HCT116 (cell line): ENCODE measurements around the gene DNAJC1. TPM values are rescaled to one million over a fixed set of nuclear protein-coding genes. Genes with fewer than 3 reads are reported as not detected.
A peak's percentile ranks its signal among the peaks of the same experiment; 100 is the strongest.

Experiments
- ATAC-seq: fragments of 200-7000 bp; cut with Tn5 transposase; 2 replicates; pipeline ENCODE4 v1.9.1; 2020; ENCODE audit warnings: mild to moderate bottlenecking, moderate library complexity
- BruUV-seq: library from RNA; stranded (reverse); fragments of 400-500 nt; replicated peaks from 2 replicates; lab custom pipeline; 2021; lab: Mats Ljungman, UMichigan
- CTCF ChIA-PET: fragments of 300-600 bp; sonication (Branson Sonifier 250); formaldehyde crosslinking; loops from one replicate; lab custom pipeline; 2021; ENCODE audit warnings: antibody characterized with exemption; lab: Charles Lee
- POLR2A ChIA-PET: fragments of 300-600, 350-600 bp; sonication (Branson Sonifier 250); formaldehyde crosslinking; loops from one replicate; lab custom pipeline; 2021; ENCODE audit warnings: antibody characterized with exemption; lab: Charles Lee
- RAD21 ChIA-PET, 2 experiments: fragments of 300-600 bp; sonication (Branson Sonifier 250); formaldehyde crosslinking; loops; one replicate each; lab custom pipeline; 2023; ENCODE audit warnings: low total read pairs in 2 of 2; ENCODE audit not compliant: uncharacterized antibody in 2 of 2, unreplicated experiment in 2 of 2, low non-redundant PET in 1 of 2; lab: Charles Lee
- DNase-seq: peaks from one replicate; pipeline ENCODE4 v3.0.0-alpha.2; 2010; ENCODE audit warnings: low read depth, low spot score
- H2AFZ ChIP-seq: fragments of 200-600 bp; shearing (Covaris generic), sonication (generic); 2 replicates; pipeline ENCODE4 v1.6.1; 2017; ENCODE audit warnings: low read depth, mixed run types, mixed read lengths, antibody characterized with exemption, low read length; ENCODE audit not compliant: poor library complexity, severe bottlenecking
- H3K27ac ChIP-seq: 2 replicates; pipeline ENCODE4 v1.5.1; 2012; ENCODE audit warnings: low read depth, low read length
- H3K27me3 ChIP-seq: fragments of 200-600 bp; sonication (generic); 2 replicates; pipeline ENCODE4 v1.6.1; 2016; ENCODE audit warnings: mixed run types, low read length, mixed read lengths; ENCODE audit not compliant: insufficient read depth
- H3K36me3 ChIP-seq, 2 experiments: fragments of 200-500 bp in 1 of 2; fragments of 200-600 bp in 1 of 2; sonication (Bioruptor generic) in 1 of 2; sonication (generic) in 1 of 2; 2 replicates each; pipeline versions ENCODE4 v1.5.1 to v1.6.1; 2014 to 2016; ENCODE audit warnings: low read length in 2 of 2, inconsistent platforms in 1 of 2, mixed read lengths in 1 of 2, mixed run types in 1 of 2; ENCODE audit not compliant: insufficient read depth in 2 of 2, control insufficient read depth in 1 of 2
- H3K4me1 ChIP-seq, 2 experiments: fragments of 200-600 bp in 1 of 2; sonication (generic) in 1 of 2; 2 replicates each; pipeline versions ENCODE4 v1.5.1 to v1.6.1; 2012 to 2017; ENCODE audit warnings: low read length in 2 of 2, inconsistent platforms in 1 of 2, mild to moderate bottlenecking in 1 of 2, mixed read lengths in 1 of 2, mixed run types in 1 of 2, moderate library complexity in 1 of 2; ENCODE audit not compliant: insufficient read depth in 2 of 2, control insufficient read depth in 1 of 2
- H3K4me2 ChIP-seq: fragments of 200-600 bp; sonication (generic); 2 replicates; pipeline ENCODE4 v1.6.1; 2017; ENCODE audit warnings: mixed run types, low read length, mixed read lengths
- H3K4me3 ChIP-seq, 2 experiments: fragments of 200-600 bp in 1 of 2; sonication (generic) in 1 of 2; replicated peaks in 1 of 2; 2 replicates each; pipeline ENCODE4 v1.5.1; 2011 to 2016; ENCODE audit warnings: low read length in 2 of 2, control low read depth in 1 of 2, low read depth in 1 of 2, mild to moderate bottlenecking in 1 of 2, mixed read lengths in 1 of 2, mixed run types in 1 of 2
- H3K79me2 ChIP-seq: fragments of 200-600 bp; sonication (generic); 2 replicates; pipeline ENCODE4 v1.6.1; 2017; ENCODE audit warnings: mild to moderate bottlenecking, mixed run types, low read length, moderate library complexity, mixed read lengths; ENCODE audit not compliant: insufficient read depth
- H3K9ac ChIP-seq: fragments of 200-600 bp; sonication (generic); 2 replicates; pipeline ENCODE4 v1.6.1; 2016; ENCODE audit warnings: low read length, mixed read lengths
- H3K9me2 ChIP-seq: fragments of 200-600 bp; sonication (generic), shearing (Covaris generic); 2 replicates; pipeline ENCODE4 v1.6.1; 2017; ENCODE audit warnings: mixed run types, mild to moderate bottlenecking, moderate library complexity; ENCODE audit not compliant: insufficient read depth
- H3K9me3 ChIP-seq, 2 experiments: fragments of 200-500 bp in 1 of 2; fragments of 200-600 bp in 1 of 2; sonication (Bioruptor generic) in 1 of 2; sonication (generic) in 1 of 2; 2 replicates each; pipeline ENCODE4 v1.6.1; 2014 to 2017; ENCODE audit warnings: low read length in 2 of 2, mixed read lengths in 2 of 2, inconsistent platforms in 1 of 2, low read depth in 1 of 2, mild to moderate bottlenecking in 1 of 2, mixed run types in 1 of 2, moderate library complexity in 1 of 2; ENCODE audit not compliant: control insufficient read depth in 1 of 2, insufficient read depth in 1 of 2
- H4K20me1 ChIP-seq: fragments of 200-600 bp; sonication (generic), shearing (Covaris generic); 2 replicates; pipeline ENCODE4 v1.6.1; 2017; ENCODE audit warnings: mixed run types, mild to moderate bottlenecking, moderate library complexity; ENCODE audit not compliant: insufficient read depth
- CBX3 ChIP-seq: IDR thresholded peaks from 2 replicates; pipeline ENCODE4 v1.6.1; 2012; ENCODE audit warnings: low read depth
- EGR1 ChIP-seq: IDR thresholded peaks from 2 replicates; pipeline ENCODE4 v1.6.1; 2012; ENCODE audit warnings: low read depth
- EZH2phosphoT487 ChIP-seq: fragments of 200-600 bp; IDR thresholded peaks from 2 replicates; pipeline ENCODE4 v1.6.1; 2018; ENCODE audit warnings: antibody characterized with exemption, borderline replicate concordance
- FOSL1 ChIP-seq: IDR thresholded peaks from 2 replicates; pipeline ENCODE4 v1.6.1; 2012; ENCODE audit warnings: low read depth
- POLR2A ChIP-seq: IDR thresholded peaks from 2 replicates; pipeline ENCODE4 v1.7.0; 2011; ENCODE audit warnings: borderline replicate concordance; ENCODE audit not compliant: insufficient read depth, insufficient read length; ENCODE audit errors: extremely low read depth
- POLR2AphosphoS5 ChIP-seq: IDR thresholded peaks from 2 replicates; pipeline ENCODE4 v1.6.1; 2011; ENCODE audit warnings: mild to moderate bottlenecking, low read depth, low read length, moderate library complexity
- RAD21 ChIP-seq: IDR thresholded peaks from 2 replicates; pipeline ENCODE4 v1.6.1; 2012; ENCODE audit warnings: low read depth, mild to moderate bottlenecking
- SP1 ChIP-seq: IDR thresholded peaks from 2 replicates; pipeline ENCODE4 v1.6.1; 2012; ENCODE audit warnings: low read depth
- SRF ChIP-seq: IDR thresholded peaks from 2 replicates; pipeline ENCODE4 v1.6.1; 2012; ENCODE audit warnings: low read depth
- TCF7L2 ChIP-seq: IDR thresholded peaks from 2 replicates; pipeline ENCODE4 v1.7.0; 2011; ENCODE audit warnings: borderline replicate concordance, inconsistent platforms; ENCODE audit not compliant: insufficient read depth, insufficient read length; ENCODE audit errors: extremely low read depth
- YY1 ChIP-seq: IDR thresholded peaks from 2 replicates; pipeline ENCODE4 v1.6.1; 2011; ENCODE audit warnings: low read length, low read depth, moderate library complexity, mild to moderate bottlenecking; ENCODE audit not compliant: insufficient replicate concordance; ENCODE audit errors: extremely low read depth
- intact Hi-C: fragments of 100-400 bp; cut with micrococcal nuclease; formaldehyde crosslinking; loops from 2 replicates; pipeline ENCODE4 v1.10.0; 2022
- total RNA-seq: library from RNA; stranded (reverse); gene quantifications from one replicate; pipeline ENCODE4 v1.2.1, GENCODE V29; 2021; ENCODE audit not compliant: unreplicated experiment
- TF ChIP-seq, protein P1 (sequence below): IDR thresholded peaks from 2 replicates; pipeline ENCODE4 v1.6.1; 2012; ENCODE audit warnings: low read depth
- TF ChIP-seq, protein P2 (sequence below): IDR thresholded peaks from 2 replicates; pipeline ENCODE4 v1.6.1; 2012
- TF ChIP-seq, protein P3 (sequence below), 3 experiments: fragments of 200-600 bp in 1 of 3; sonication (generic) in 1 of 3; IDR thresholded peaks in 2 of 3; conservative IDR thresholded peaks in 1 of 3; 2 replicates each; pipeline ENCODE4 v1.5.1; 2012 to 2017; ENCODE audit warnings: low read depth in 2 of 3, low read length in 2 of 3, antibody characterized with exemption in 1 of 3, borderline replicate concordance in 1 of 3, control low read depth in 1 of 3, mild to moderate bottlenecking in 1 of 3, mixed read lengths in 1 of 3, mixed run types in 1 of 3, moderate library complexity in 1 of 3; ENCODE audit not compliant: insufficient read depth in 1 of 3

Gene DNAJC1
- total RNA-seq, 1 experiment from 2014 or later: 17.9 TPM

DNA sequence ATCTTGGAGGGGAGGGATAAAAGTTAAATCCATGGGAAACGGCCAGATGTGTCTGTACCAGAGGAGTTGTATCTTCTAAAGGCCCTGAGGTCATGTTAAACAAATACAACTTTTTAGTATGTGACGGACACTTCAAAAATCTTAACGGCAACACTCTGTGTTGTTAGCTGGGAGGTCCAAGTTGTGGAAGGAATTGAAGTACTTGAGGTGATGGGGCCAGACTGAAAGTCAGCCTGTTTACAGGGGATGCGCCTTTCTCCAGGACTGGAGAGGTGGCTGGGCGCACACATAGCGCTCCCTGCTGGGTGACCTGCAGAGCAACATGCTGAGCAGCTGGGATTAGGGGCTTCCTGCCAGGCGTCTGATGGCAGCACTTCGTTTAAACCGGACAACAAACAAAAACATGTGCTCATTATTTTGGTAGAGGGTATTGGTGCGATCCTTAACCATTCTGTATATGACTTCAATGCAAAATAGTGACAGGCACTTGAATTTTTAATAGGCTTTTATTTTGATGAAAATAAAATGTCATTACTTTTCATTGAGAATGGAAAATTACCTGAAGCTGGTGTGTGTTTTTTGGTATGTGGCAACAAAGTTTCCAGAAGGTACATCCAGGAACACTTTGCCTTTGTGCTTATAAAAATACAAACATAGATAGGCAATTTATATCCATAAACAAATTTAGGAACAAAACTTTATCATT, 271.3 kb downstream of the DNAJC1 start (continued):
- TF ChIP-seq SRF (no peak), CBX3 (peak; percentile 48; the same call in 1 of the 2 replicates), SP1 (no peak), YY1 (no peak)
- TF ChIP-seq, all 23 proteins: peak for 4

DNA sequence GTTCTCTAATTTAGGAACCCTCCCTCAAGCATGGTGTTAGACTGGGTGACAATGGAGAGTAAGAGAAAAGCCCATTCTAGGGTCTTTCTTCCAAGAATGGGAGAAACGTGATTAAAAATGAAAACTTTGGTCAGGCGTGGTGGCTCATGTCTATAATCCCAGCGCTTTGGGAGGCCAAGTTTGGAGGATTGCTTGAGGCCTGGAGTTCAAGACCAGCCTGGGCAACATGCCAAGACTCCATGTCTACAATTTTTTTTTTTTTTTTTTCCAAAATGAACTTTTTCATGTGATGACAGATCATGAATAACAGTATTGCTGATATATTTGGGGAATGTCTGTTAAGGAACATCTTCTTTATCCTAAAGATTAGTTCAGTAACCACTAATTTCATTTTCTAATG, 274.9 kb downstream of the DNAJC1 start:
- H3K9me2 ChIP-seq: no peaks in the 10 kb centered on the region
- peaks cover under 1 to 11% of the 10 kb centered on the region in 2 experiments; a peak in 1 of 4 replicates for H3K36me3 ChIP-seq
- no TSS peak for BruUV-seq
- H3K4me1 ChIP-seq: peaks cover 23 to 35% of the 10 kb centered on the region in 2 experiments
- POLR2A ChIA-PET: no interaction called here
- H3K27ac ChIP-seq: no peak overlapping the region
- no peaks in the 10 kb centered on the region for H3K27me3 ChIP-seq
- intact Hi-C loops: no loop called here
- CTCF ChIA-PET: no interaction called here
- TF ChIP-seq FOSL1 (no peak), TCF7L2 (no peak), RAD21 (no peak), POLR2AphosphoS5 (no peak), SRF (no peak), POLR2A (no peak), CBX3 (no peak), EGR1 (no peak), EZH2phosphoT487 (no peak), SP1 (no peak)
- TF ChIP-seq, protein P1, sequence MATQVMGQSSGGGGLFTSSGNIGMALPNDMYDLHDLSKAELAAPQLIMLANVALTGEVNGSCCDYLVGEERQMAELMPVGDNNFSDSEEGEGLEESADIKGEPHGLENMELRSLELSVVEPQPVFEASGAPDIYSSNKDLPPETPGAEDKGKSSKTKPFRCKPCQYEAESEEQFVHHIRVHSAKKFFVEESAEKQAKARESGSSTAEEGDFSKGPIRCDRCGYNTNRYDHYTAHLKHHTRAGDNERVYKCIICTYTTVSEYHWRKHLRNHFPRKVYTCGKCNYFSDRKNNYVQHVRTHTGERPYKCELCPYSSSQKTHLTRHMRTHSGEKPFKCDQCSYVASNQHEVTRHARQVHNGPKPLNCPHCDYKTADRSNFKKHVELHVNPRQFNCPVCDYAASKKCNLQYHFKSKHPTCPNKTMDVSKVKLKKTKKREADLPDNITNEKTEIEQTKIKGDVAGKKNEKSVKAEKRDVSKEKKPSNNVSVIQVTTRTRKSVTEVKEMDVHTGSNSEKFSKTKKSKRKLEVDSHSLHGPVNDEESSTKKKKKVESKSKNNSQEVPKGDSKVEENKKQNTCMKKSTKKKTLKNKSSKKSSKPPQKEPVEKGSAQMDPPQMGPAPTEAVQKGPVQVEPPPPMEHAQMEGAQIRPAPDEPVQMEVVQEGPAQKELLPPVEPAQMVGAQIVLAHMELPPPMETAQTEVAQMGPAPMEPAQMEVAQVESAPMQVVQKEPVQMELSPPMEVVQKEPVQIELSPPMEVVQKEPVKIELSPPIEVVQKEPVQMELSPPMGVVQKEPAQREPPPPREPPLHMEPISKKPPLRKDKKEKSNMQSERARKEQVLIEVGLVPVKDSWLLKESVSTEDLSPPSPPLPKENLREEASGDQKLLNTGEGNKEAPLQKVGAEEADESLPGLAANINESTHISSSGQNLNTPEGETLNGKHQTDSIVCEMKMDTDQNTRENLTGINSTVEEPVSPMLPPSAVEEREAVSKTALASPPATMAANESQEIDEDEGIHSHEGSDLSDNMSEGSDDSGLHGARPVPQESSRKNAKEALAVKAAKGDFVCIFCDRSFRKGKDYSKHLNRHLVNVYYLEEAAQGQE: no peak
- TF ChIP-seq, protein P2, sequence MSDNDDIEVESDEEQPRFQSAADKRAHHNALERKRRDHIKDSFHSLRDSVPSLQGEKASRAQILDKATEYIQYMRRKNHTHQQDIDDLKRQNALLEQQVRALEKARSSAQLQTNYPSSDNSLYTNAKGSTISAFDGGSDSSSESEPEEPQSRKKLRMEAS: no peak
- TF ChIP-seq, protein P3, sequence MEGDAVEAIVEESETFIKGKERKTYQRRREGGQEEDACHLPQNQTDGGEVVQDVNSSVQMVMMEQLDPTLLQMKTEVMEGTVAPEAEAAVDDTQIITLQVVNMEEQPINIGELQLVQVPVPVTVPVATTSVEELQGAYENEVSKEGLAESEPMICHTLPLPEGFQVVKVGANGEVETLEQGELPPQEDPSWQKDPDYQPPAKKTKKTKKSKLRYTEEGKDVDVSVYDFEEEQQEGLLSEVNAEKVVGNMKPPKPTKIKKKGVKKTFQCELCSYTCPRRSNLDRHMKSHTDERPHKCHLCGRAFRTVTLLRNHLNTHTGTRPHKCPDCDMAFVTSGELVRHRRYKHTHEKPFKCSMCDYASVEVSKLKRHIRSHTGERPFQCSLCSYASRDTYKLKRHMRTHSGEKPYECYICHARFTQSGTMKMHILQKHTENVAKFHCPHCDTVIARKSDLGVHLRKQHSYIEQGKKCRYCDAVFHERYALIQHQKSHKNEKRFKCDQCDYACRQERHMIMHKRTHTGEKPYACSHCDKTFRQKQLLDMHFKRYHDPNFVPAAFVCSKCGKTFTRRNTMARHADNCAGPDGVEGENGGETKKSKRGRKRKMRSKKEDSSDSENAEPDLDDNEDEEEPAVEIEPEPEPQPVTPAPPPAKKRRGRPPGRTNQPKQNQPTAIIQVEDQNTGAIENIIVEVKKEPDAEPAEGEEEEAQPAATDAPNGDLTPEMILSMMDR (IDR thresholded peaks at IDR 0.05 in 2 of 3, conservative IDR thresholded peaks at IDR 0.05 in 1 of 3; ENCODE audit: borderline replicate concordance in 1 of 3, insufficient read depth in 1 of 3, low read depth in 2 of 3, low read length in 2 of 3): no peak
- RAD21 ChIA-PET: no interaction called here
- H4K20me1 ChIP-seq: peaks cover 9% of the 10 kb centered on the region; the same call in 1 of the 2 replicates
- no peak overlapping the region for H2AFZ ChIP-seq
- H3K4me2 ChIP-seq: no peak overlapping the region
- H3K9ac ChIP-seq: no peak overlapping the region
- DNase-seq: no peak
- H3K9me3 ChIP-seq: no peaks in the 10 kb centered on the region
- ATAC-seq: no peak
- H3K79me2 ChIP-seq: 0 out of 2 replicates have a peak, but pooled peaks cover 11% of the 10 kb centered on the region
- no peak overlapping the region for H3K4me3 ChIP-seq
